Lower lobe of right lung (tissue), 2 donors: ENCODE data around the gene TMEM270. TPM values are rescaled to one million over a fixed set of nuclear protein-coding genes. Genes with fewer than 3 reads are reported as not detected.

ENCODE experiments used
- ATAC-seq, 2 donors: fragments of 200-7000 bp; cut with Tn5 transposase; one replicate each; pipeline ENCODE4 v1.9.1; 2020 to 2022; ENCODE audit warnings: mild to moderate bottlenecking in 2 of 2, moderate library complexity in 2 of 2
- DNase-seq: peaks from one replicate; pipeline ENCODE4 v3.0.0-alpha.2; 2020
- H3K27ac ChIP-seq: fragments of 200-600 bp; one replicate; pipeline ENCODE4 v1.8.0; 2022
- H3K27me3 ChIP-seq: fragments of 200-600 bp; one replicate; pipeline ENCODE4 v1.8.0; 2022; ENCODE audit warnings: low read depth
- H3K36me3 ChIP-seq: fragments of 200-600 bp; one replicate; pipeline ENCODE4 v1.8.0; 2022; ENCODE audit warnings: mild to moderate bottlenecking
- H3K4me1 ChIP-seq: fragments of 200-600 bp; one replicate; pipeline ENCODE4 v1.8.0; 2022
- H3K4me3 ChIP-seq: fragments of 200-600 bp; one replicate; pipeline ENCODE4 v1.8.0; 2022; ENCODE audit warnings: mild to moderate bottlenecking
- H3K9me3 ChIP-seq: fragments of 200-600 bp; one replicate; pipeline ENCODE4 v1.8.0; 2022
- intact Hi-C: fragments of 100-400 bp; cut with DNase I; formaldehyde crosslinking; loops from one replicate; pipeline ENCODE4 v1.11.0; 2022
- total RNA-seq: library from RNA; stranded (reverse); fragmentation: NEBNext Ultra II Directional; extraction: Animal tissue kit (Norgen Biotek cat#: 25700); gene quantifications from one replicate; pipeline ENCODE4 v1.2.1, GENCODE V29; 2021
- TF ChIP-seq, protein P1 (sequence below): fragments of 200-600 bp; IDR thresholded peaks from one replicate; pipeline ENCODE4 v1.8.0; 2022; ENCODE audit warnings: antibody characterized with exemption, mild to moderate bottlenecking
- donor health status: DM: no; HTN: yes; CAD: no; lungs with severe emphysema.

The TMEM270 gene
- total RNA-seq, 1 donor from 2014 or later: not detected

DNA sequence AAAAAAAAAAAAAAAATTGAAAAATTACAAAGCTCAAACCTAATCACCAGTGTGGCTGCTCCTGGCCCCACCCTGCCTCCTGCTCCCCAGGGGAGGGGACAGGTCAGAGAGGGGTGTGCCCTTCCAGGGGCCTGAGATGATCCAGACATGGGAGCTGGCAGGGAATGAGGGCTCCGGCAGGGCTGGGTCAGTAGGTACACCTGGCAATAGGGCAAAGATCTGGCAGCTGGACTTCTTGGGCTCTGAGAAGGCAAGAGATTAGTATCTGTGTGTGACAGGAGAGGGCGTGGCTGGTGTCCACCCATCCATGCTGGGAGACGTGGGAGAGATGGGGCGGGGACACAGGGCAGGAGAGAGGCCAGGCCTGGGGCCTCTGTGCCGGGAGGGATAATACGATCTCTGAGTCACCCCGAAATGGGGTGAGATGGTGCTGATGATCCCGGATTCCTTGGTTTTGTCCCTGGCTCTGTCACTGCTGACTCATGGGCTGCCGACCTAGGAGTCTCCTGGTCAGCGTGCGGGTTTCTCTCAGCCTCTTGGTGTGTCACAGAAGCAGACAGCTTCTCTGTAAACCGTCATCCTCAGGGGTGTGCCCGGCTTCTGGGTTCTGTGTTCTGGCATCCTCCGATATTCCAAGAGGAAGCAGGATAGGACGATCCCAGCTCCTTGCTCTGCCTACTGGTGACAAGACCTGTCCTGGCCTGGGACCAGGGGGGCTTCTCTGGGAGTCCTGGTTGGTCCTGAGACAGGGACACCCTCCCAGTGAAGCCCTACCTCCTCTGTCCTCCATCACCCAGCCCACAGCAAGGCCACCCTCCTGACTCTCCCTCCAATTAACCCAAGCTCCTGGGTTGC, 38.4 kb upstream of the TMEM270 start:
- no peaks in the 10 kb centered on the region for H3K9me3 ChIP-seq
- ATAC-seq (peak in 1 of 2 donors; percentile 15), DNase-seq (no peak)
- peaks cover 12% of the 10 kb centered on the region for H3K4me1 ChIP-seq
- H3K36me3 ChIP-seq: no peaks in the 10 kb centered on the region
- H3K4me3 ChIP-seq: no peak overlapping the region
- TF ChIP-seq, protein P1, sequence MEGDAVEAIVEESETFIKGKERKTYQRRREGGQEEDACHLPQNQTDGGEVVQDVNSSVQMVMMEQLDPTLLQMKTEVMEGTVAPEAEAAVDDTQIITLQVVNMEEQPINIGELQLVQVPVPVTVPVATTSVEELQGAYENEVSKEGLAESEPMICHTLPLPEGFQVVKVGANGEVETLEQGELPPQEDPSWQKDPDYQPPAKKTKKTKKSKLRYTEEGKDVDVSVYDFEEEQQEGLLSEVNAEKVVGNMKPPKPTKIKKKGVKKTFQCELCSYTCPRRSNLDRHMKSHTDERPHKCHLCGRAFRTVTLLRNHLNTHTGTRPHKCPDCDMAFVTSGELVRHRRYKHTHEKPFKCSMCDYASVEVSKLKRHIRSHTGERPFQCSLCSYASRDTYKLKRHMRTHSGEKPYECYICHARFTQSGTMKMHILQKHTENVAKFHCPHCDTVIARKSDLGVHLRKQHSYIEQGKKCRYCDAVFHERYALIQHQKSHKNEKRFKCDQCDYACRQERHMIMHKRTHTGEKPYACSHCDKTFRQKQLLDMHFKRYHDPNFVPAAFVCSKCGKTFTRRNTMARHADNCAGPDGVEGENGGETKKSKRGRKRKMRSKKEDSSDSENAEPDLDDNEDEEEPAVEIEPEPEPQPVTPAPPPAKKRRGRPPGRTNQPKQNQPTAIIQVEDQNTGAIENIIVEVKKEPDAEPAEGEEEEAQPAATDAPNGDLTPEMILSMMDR: no peak
- intact Hi-C loops: no loop called here
- H3K27me3 ChIP-seq: no peaks in the 10 kb centered on the region
- H3K27ac ChIP-seq: no peak overlapping the region

DNA sequence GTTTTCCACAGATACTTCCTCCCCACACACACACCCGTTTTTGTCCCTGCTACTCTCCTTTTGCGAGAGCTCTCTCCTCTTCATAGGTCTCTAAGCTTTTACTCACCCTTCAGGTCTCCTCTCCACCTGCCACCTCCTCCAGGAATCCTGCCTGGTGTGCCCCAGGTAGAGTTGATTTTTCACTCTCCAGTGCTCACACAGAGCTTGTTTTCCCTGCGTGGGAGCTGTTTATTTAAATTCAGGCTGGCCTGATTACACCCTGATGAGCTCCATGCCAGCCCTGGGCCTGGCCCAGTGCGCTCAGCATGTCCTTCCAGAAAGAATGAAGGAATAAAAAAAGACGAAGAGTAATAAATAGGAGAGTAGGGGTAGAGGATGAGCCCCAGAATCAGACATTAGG, 37.7 kb upstream of the TMEM270 start:
- H3K27me3 ChIP-seq: no peaks in the 10 kb centered on the region
- H3K27ac ChIP-seq: no peak overlapping the region
- TF ChIP-seq, protein P1: no peak
- H3K9me3 ChIP-seq: no peaks in the 10 kb centered on the region
- H3K4me3 ChIP-seq: no peak overlapping the region
- intact Hi-C loops: no loop called here
- no peaks in the 10 kb centered on the region for H3K36me3 ChIP-seq
- DNase-seq (no peak), ATAC-seq (no peak)
- peaks cover 19% of the 10 kb centered on the region for H3K4me1 ChIP-seq

DNA sequence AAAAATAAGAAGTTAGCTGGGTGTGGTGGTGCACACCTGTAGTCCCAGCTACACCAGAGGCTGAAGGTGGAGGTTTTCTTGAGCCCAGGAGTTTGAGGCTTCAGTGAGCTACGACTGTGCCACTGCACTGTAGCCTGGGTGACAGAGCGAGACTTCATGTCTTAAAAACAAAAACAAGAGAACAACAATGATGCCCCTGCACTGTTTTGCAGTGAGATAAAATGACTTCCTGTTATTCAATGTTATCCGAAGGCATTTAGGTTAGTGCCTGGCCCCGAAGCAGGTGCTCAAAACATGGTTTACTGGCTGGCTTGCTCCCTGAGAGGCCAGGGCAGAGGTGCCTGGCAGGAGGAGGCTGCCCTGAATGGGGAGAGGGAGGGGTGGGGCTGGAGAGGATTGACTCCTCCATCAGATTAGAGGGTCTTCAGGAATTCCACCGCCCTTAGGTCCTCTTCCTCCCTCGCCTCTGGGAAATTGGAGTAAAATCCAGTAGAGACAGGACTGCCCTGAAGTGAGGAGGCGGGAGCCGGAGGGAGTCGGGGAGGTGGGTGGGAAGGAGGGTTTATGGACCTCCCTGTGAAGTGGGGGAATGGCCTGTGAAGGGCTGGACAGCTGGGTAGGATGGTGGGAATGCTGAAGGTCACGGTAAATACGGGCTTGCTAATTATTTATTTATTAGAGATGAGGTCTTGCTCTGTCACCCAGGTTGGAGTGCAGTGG, 36.9 kb upstream of the TMEM270 start:
- Histone ChIP-seq H3K9me3 (no peaks in the 10 kb centered on the region), H3K4me1 (peaks cover 27% of the 10 kb centered on the region), H3K27me3 (no peaks in the 10 kb centered on the region), H3K36me3 (no peaks in the 10 kb centered on the region), H3K4me3 (no peak overlapping the region), H3K27ac (no peak overlapping the region)
- ATAC-seq: no peak
- DNase-seq: no peak
- intact Hi-C loops: no loop called here
- TF ChIP-seq, protein P1: no peak

DNA sequence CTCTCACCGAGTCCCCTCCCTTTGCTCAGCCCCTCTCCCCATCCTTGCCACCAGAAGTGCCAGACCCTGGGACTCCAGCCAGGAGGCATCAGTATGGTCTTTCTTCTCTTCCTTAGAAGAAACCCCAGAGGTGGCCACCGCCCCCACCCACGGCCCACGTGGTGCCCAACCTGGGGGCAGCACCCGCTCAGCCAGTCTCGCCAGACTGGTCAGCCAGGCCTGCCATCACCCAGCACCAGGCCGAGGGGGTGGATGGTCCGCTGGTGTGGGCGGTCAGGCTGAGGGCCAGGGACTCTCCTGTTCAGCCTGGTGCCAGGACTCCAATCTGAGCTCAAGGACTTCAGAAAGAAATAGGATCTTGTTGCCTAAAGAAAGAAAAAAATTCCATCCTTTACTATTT, 36.0 kb upstream of the TMEM270 start:
- TF ChIP-seq, protein P1: no peak
- intact Hi-C loops: no loop called here
- no peak overlapping the region for H3K27ac ChIP-seq

DNA sequence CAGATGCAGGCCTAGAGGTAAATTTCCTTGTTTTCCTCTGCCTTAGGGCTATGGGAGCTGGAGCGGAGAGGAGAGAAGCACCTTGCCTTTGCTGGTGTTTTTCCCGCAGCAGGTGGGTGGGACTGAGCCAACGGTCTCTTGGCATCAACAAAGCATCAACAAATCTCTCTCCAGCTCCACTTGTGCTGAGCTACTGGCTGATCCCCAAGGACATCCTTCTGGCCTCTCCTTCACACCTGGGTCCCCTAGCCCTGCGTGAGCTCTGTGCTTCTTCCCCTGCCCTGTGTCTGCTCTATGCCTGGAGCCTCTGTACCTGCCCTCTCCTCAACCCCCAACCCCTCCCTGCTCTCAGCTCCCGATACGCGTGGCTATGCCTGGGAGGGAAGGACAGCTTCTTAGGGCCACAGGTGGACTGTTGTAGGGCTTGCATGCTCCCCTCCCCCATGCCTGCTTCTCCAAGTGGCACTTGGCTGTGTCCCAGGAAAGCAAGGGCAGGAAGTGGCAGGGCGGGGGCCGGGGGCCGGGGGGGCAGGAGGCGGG, 33.3 kb upstream of the TMEM270 start:
- ATAC-seq (peak; percentile 78 to 79), DNase-seq (peak; percentile 85)
- no peaks in the 10 kb centered on the region for H3K9me3 ChIP-seq
- peak overlapping the region; percentile 88 for H3K27ac ChIP-seq
- TF ChIP-seq, protein P1: no peak
- no peak overlapping the region for H3K4me3 ChIP-seq
- H3K27me3 ChIP-seq: peaks cover 4% of the 10 kb centered on the region
- H3K36me3 ChIP-seq: no peaks in the 10 kb centered on the region
- peaks cover 39% of the 10 kb centered on the region for H3K4me1 ChIP-seq
- intact Hi-C loops: no loop called here

More for the DNA sequence above, 36.0 kb upstream of the TMEM270 start:
- Histone ChIP-seq H3K9me3 (no peaks in the 10 kb centered on the region), H3K4me1 (peaks cover 36% of the 10 kb centered on the region), H3K36me3 (no peaks in the 10 kb centered on the region), H3K4me3 (no peak overlapping the region), H3K27me3 (no peaks in the 10 kb centered on the region)
- DNase-seq: no peak
- peak in 1 of 2 donors; percentile 35 for ATAC-seq
